DOHH2 (cell line): ENCODE results near the gene DOK7.

Experiments
- H3F3A ChIP-seq: fragments of 200-600 bp; sonication (generic), shearing (Covaris generic); 2 replicates; pipeline ENCODE4 v1.6.0; 2016; ENCODE audit warnings: antibody characterized with exemption, mild to moderate bottlenecking; ENCODE audit not compliant: control insufficient read depth, insufficient read depth
- H3K27ac ChIP-seq: fragments of 200-600 bp; sonication (generic); 2 replicates; pipeline ENCODE4 v1.5.1; 2014; ENCODE audit warnings: low read depth, mild to moderate bottlenecking, low read length, moderate library complexity
- H3K27me3 ChIP-seq: fragments of 200-600 bp; sonication (generic); 2 replicates; pipeline ENCODE4 v1.6.1; 2014; ENCODE audit warnings: mild to moderate bottlenecking, low read length, mixed read lengths; ENCODE audit not compliant: control insufficient read depth
- H3K36me3 ChIP-seq: fragments of 200-600 bp; sonication (generic); 2 replicates; pipeline ENCODE4 v1.6.1; 2014; ENCODE audit warnings: mild to moderate bottlenecking, low read length, moderate library complexity, mixed read lengths; ENCODE audit not compliant: control insufficient read depth
- H3K4me1 ChIP-seq: fragments of 200-600 bp; sonication (generic); 2 replicates; pipeline ENCODE4 v1.6.1; 2014; ENCODE audit warnings: mild to moderate bottlenecking, low read length, mixed read lengths; ENCODE audit not compliant: control insufficient read depth
- H3K4me2 ChIP-seq: fragments of 200-600 bp; sonication (generic); 2 replicates; pipeline ENCODE4 v1.6.0; 2014; ENCODE audit warnings: mild to moderate bottlenecking, low read length, moderate library complexity
- H3K4me3 ChIP-seq: fragments of 200-600 bp; sonication (generic); 2 replicates; pipeline ENCODE4 v1.5.1; 2014; ENCODE audit warnings: mild to moderate bottlenecking, low read length, mixed read lengths
- H3K79me2 ChIP-seq: fragments of 200-600 bp; sonication (generic); 2 replicates; pipeline ENCODE4 v1.6.1; 2014; ENCODE audit warnings: mild to moderate bottlenecking, low read length, mixed read lengths; ENCODE audit not compliant: control insufficient read depth
- H3K9me2 ChIP-seq: fragments of 200-600 bp; sonication (generic); replicated peaks from 2 replicates; pipeline ENCODE4 v1.6.1; 2014; ENCODE audit warnings: mild to moderate bottlenecking, low read length, mixed read lengths; ENCODE audit not compliant: control insufficient read depth
- H3K9me3 ChIP-seq: fragments of 200-600 bp; sonication (generic); 2 replicates; pipeline ENCODE4 v1.6.1; 2014; ENCODE audit warnings: antibody characterized with exemption, low read length, mixed read lengths; ENCODE audit not compliant: control insufficient read depth, insufficient read depth
- H4K20me1 ChIP-seq: fragments of 200-600 bp; sonication (generic); 2 replicates; pipeline ENCODE4 v1.6.0; 2014; ENCODE audit warnings: low read depth, mild to moderate bottlenecking, antibody characterized with exemption, low read length, moderate library complexity; ENCODE audit not compliant: control insufficient read depth, insufficient read depth
- CTCF ChIP-seq: fragments of 200-600 bp; sonication (generic); IDR thresholded peaks from one replicate; pipeline ENCODE4 v1.5.1; 2014; ENCODE audit warnings: antibody characterized with exemption, mild to moderate bottlenecking, low read depth, low read length; ENCODE audit not compliant: poor library complexity, severe bottlenecking
- EZH2phosphoT487 ChIP-seq: fragments of 200-600 bp; sonication (generic); IDR thresholded peaks from 2 replicates; pipeline ENCODE4 v1.6.1; 2017; ENCODE audit warnings: borderline replicate concordance, mild to moderate bottlenecking, antibody characterized with exemption, low read length, moderate library complexity, mixed read lengths

Gene DOK7

GRCh38 chr4:3439391-3439790 is 23.7 kb upstream of the DOK7 start:
- H3K27ac ChIP-seq = no peak overlapping the region
- TF ChIP-seq CTCF = no peak
- TF ChIP-seq EZH2phosphoT487 = no peak

GRCh38 chr4:3440011-3440410 is 23.1 kb upstream of the DOK7 start:
- Histone ChIP-seq H3K27me3 (no peaks in the 10 kb centered on the region), H4K20me1 (no peaks in the 10 kb centered on the region), H3K27ac (no peak overlapping the region), H3K36me3 (no peaks in the 10 kb centered on the region), H3K9me2 (no peaks in the 10 kb centered on the region), H3K4me1 (no peaks in the 10 kb centered on the region), H3F3A (no peaks in the 10 kb centered on the region), H3K9me3 (no peaks in the 10 kb centered on the region), H3K79me2 (no peaks in the 10 kb centered on the region), H3K4me2 (no peak overlapping the region), H3K4me3 (no peak overlapping the region)
- TF ChIP-seq CTCF (no peak), EZH2phosphoT487 (no peak)

More at GRCh38 chr4:3439391-3439790, 23.7 kb upstream of the DOK7 start:
- H3K4me1 ChIP-seq = no peaks in the 10 kb centered on the region
- no peaks in the 10 kb centered on the region for H3K79me2 ChIP-seq
- H3K9me3 ChIP-seq = no peaks in the 10 kb centered on the region
- H3K9me2 ChIP-seq = no peaks in the 10 kb centered on the region
- no peaks in the 10 kb centered on the region for H3K36me3 ChIP-seq
- H3F3A ChIP-seq = no peaks in the 10 kb centered on the region
- no peak overlapping the region for H3K4me2 ChIP-seq
- no peaks in the 10 kb centered on the region for H4K20me1 ChIP-seq
- no peaks in the 10 kb centered on the region for H3K27me3 ChIP-seq
- no peak overlapping the region for H3K4me3 ChIP-seq

- Histone ChIP-seq H3K36me3 (no peaks in the 10 kb centered on the region), H3K27ac (no peak overlapping the region), H4K20me1 (no peaks in the 10 kb centered on the region), H3K4me1 (no peaks in the 10 kb centered on the region), H3K4me3 (no peak overlapping the region), H3F3A (no peaks in the 10 kb centered on the region), H3K79me2 (no peaks in the 10 kb centered on the region), H3K4me2 (no peak overlapping the region), H3K9me3 (no peaks in the 10 kb centered on the region), H3K27me3 (no peaks in the 10 kb centered on the region), H3K9me2 (no peaks in the 10 kb centered on the region)
- TF ChIP-seq CTCF (no peak), EZH2phosphoT487 (no peak)
Observed at GRCh38 chr4:3440979-3441500, 22.1 kb upstream of the DOK7 start.
